Transverse colon (tissue), 4 donors: Measurements from ENCODE around the gene TTF2. TPM values are rescaled to one million over a fixed set of nuclear protein-coding genes. Genes with fewer than 3 reads are reported as not detected.

ENCODE experiments used
- DNase-seq: peaks from one replicate; pipeline ENCODE4 v3.0.0-alpha.2; 2019
- H3K27ac ChIP-seq, 4 donors: fragments of 200-600 bp; sonication (generic); 2 replicates each; pipeline ENCODE4 v1.5.1; 2016 to 2018; ENCODE audit warnings: inconsistent platforms in 4 of 4
- H3K27me3 ChIP-seq: fragments of 200-600 bp; sonication (generic); 2 replicates; pipeline ENCODE4 v1.5.1; 2017; ENCODE audit warnings: inconsistent platforms
- H3K36me3 ChIP-seq, 4 donors: fragments of 200-600 bp; sonication (generic); 2 replicates each; pipeline ENCODE4 v1.5.1; 2017 to 2019; ENCODE audit warnings: inconsistent platforms in 4 of 4
- H3K4me1 ChIP-seq, 4 donors: fragments of 200-600 bp; sonication (generic); 2 replicates each; pipeline ENCODE4 v1.5.1; 2017 to 2020; ENCODE audit warnings: inconsistent platforms in 4 of 4
- H3K4me3 ChIP-seq, 4 donors: fragments of 200-600 bp; sonication (generic); 1 replicate in 1 of 4; 2 replicates in 3 of 4; pipeline versions ENCODE4 v1.5.1 to v1.6.1; 2017 to 2019; ENCODE audit warnings: inconsistent platforms in 4 of 4
- H3K9me3 ChIP-seq, 2 donors: fragments of 200-600 bp; sonication (generic); 2 replicates each; pipeline ENCODE4 v1.5.1; 2017 to 2019; ENCODE audit warnings: inconsistent platforms in 2 of 2
- EP300 ChIP-seq: sonication (generic); formaldehyde crosslinking; IDR thresholded peaks from one replicate; pipeline ENCODE4 v1.6.1; 2017; ENCODE audit warnings: antibody characterized with exemption, low read depth
- POLR2A ChIP-seq: fragments of 450-650 bp; IDR thresholded peaks from one replicate; pipeline ENCODE4 v1.6.1; 2016; ENCODE audit warnings: antibody characterized with exemption, mild to moderate bottlenecking, moderate library complexity
- POLR2AphosphoS5 ChIP-seq, 3 donors: sonication (generic); formaldehyde crosslinking; IDR thresholded peaks; one replicate each; pipeline ENCODE4 v1.6.1; 2016; ENCODE audit warnings: antibody characterized with exemption in 3 of 3
- WGBS, 2 donors: methylation state at CpG; one replicate each; pipeline ENCODE4 v1.1.5; 2018; ENCODE audit warnings: low coverage in 1 of 2; 5-methylcytosine and 5-hydroxymethylcytosine counted together
- in situ Hi-C, 4 donors: fragments of 200-750 bp; cut with MboI; loops; one replicate each; pipeline versions ENCODE4 v1.15.0 to v1.15.1; 2017; ENCODE audit warnings: low sequenced_read_pairs in 3 of 4, low pct_ligation_motif_present in 1 of 4, low pct_unique_long_range_greater_than_20kb in 1 of 4
- intact Hi-C: fragments of 100-400 bp; cut with DNase I; formaldehyde crosslinking; loops from one replicate; pipeline ENCODE4 v1.15.1; 2023; ENCODE audit warnings: low total_unique reads
- total RNA-seq, 4 donors: library from RNA; depleted of rRNA; stranded (reverse); fragments of >200 nt; gene quantifications; one replicate each; pipeline ENCODE4 v1.1.0, GENCODE V29; 2016
- TF ChIP-seq, protein P1 (sequence below), 5 experiments: fragments of 200-600 bp in 3 of 5; fragments of 450-650 bp in 2 of 5; sonication (generic) in 3 of 5; IDR thresholded peaks; 1 replicate in 2 of 5; 2 replicates in 3 of 5; pipeline ENCODE4 v1.5.1; 2016 to 2017; ENCODE audit warnings: antibody characterized with exemption in 5 of 5, inconsistent platforms in 3 of 5, mild to moderate bottlenecking in 2 of 5, moderate library complexity in 1 of 5

The TTF2 gene
- total RNA-seq, 4 donors from 2014 or later = 9.6 to 25.9 (median 16.6) TPM

DNA sequence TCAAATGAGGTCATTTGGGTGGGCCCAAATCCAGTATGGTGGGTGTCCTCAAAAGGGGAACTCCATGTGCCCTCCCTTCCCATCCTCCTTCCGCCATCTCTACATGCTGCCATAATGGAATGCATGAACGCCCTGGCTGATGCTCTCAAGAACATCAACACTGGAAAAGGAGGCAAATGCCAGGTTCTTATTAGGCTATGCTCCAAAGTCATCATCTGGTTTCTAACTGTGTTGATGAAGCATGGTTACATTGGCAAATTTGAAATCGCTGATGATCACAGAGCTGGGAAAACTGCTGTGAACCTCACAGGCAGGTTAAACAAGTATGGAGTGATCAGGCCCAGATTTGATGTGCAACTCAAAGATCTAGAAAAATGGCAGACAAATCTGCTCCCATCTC is 78.0 kb downstream of the TTF2 start:
- no peak for DNase-seq
- Histone ChIP-seq H3K27ac (no peak overlapping the region), H3K4me1 (no peaks in the 10 kb centered on the region), H3K36me3 (no peaks in the 10 kb centered on the region), H3K27me3 (no peaks in the 10 kb centered on the region), H3K4me3 (no peak overlapping the region), H3K9me3 (no peaks in the 10 kb centered on the region)
- no peak for TF ChIP-seq POLR2AphosphoS5 (IDR thresholded peaks at IDR 0.05)
- no peak for TF ChIP-seq EP300
- TF ChIP-seq, protein P1, sequence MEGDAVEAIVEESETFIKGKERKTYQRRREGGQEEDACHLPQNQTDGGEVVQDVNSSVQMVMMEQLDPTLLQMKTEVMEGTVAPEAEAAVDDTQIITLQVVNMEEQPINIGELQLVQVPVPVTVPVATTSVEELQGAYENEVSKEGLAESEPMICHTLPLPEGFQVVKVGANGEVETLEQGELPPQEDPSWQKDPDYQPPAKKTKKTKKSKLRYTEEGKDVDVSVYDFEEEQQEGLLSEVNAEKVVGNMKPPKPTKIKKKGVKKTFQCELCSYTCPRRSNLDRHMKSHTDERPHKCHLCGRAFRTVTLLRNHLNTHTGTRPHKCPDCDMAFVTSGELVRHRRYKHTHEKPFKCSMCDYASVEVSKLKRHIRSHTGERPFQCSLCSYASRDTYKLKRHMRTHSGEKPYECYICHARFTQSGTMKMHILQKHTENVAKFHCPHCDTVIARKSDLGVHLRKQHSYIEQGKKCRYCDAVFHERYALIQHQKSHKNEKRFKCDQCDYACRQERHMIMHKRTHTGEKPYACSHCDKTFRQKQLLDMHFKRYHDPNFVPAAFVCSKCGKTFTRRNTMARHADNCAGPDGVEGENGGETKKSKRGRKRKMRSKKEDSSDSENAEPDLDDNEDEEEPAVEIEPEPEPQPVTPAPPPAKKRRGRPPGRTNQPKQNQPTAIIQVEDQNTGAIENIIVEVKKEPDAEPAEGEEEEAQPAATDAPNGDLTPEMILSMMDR (IDR thresholded peaks at IDR 0.05) = no peak
- TF ChIP-seq POLR2A = no peak
- in situ Hi-C loops = no loop called here
- WGBS, 2 donors = 86 to 100% methylated on average over 1 to 3 of the region's 3 CpGs
- intact Hi-C loops = no loop called here

GRCh38 chr1:117138561-117138960 is 78.4 kb downstream of the TTF2 start:
- WGBS, 2 donors = 90 to 100% methylated on average over 1 of the region's 1 CpG
- Histone ChIP-seq H3K9me3 (no peaks in the 10 kb centered on the region), H3K27me3 (no peaks in the 10 kb centered on the region), H3K4me3 (no peak overlapping the region), H3K4me1 (no peaks in the 10 kb centered on the region), H3K27ac (no peak overlapping the region), H3K36me3 (no peaks in the 10 kb centered on the region)
- intact Hi-C loops = no loop called here
- DNase-seq = no peak
- TF ChIP-seq EP300 (no peak), POLR2A (no peak), POLR2AphosphoS5 (IDR thresholded peaks at IDR 0.05) (no peak)
- TF ChIP-seq, protein P1 (IDR thresholded peaks at IDR 0.05) = no peak
- in situ Hi-C loops = no loop called here

GRCh38 chr1:117142200-117142599 is 82.1 kb downstream of the TTF2 start:
- TF ChIP-seq, protein P1 (IDR thresholded peaks at IDR 0.05) = no peak
- TF ChIP-seq POLR2A (no peak), POLR2AphosphoS5 (IDR thresholded peaks at IDR 0.05) (no peak), EP300 (no peak)
- intact Hi-C loops (no loop called here), in situ Hi-C loops (no loop called here)
- Histone ChIP-seq H3K4me3 (no peak overlapping the region), H3K27me3 (no peaks in the 10 kb centered on the region), H3K9me3 (no peaks in the 10 kb centered on the region), H3K4me1 (no peaks in the 10 kb centered on the region), H3K27ac (no peak overlapping the region), H3K36me3 (no peaks in the 10 kb centered on the region)
- DNase-seq = no peak
- 60 to 77% methylated on average over 2 of the region's 2 CpGs for WGBS, 2 donors

GRCh38 chr1:117143172-117143571 is 83.0 kb downstream of the TTF2 start:
- intact Hi-C loops = no loop called here
- no peak for TF ChIP-seq POLR2AphosphoS5 (IDR thresholded peaks at IDR 0.05)
- TF ChIP-seq EP300 = no peak
- H3K27me3 ChIP-seq = no peaks in the 10 kb centered on the region
- no peaks in the 10 kb centered on the region for H3K36me3 ChIP-seq
- no peak for DNase-seq
- H3K9me3 ChIP-seq = no peaks in the 10 kb centered on the region
- H3K4me1 ChIP-seq = no peaks in the 10 kb centered on the region
- H3K27ac ChIP-seq = no peak overlapping the region
- no peak overlapping the region for H3K4me3 ChIP-seq
- in situ Hi-C loops = no loop called here

GRCh38 chr1:117143871-117144270 is 83.7 kb downstream of the TTF2 start:
- TF ChIP-seq, protein P1 (IDR thresholded peaks at IDR 0.05) = no peak
- no peak for TF ChIP-seq EP300
- no peak for TF ChIP-seq POLR2AphosphoS5 (IDR thresholded peaks at IDR 0.05)
- no peak for TF ChIP-seq POLR2A
- no peaks in the 10 kb centered on the region for H3K9me3 ChIP-seq

More at GRCh38 chr1:117143871-117144270, 83.7 kb downstream of the TTF2 start:
- DNase-seq = no peak
- in situ Hi-C loops = no loop called here
- 94 to 100% methylated on average over 1 to 3 of the region's 3 CpGs for WGBS, 2 donors
- Histone ChIP-seq H3K36me3 (no peaks in the 10 kb centered on the region), H3K27me3 (no peaks in the 10 kb centered on the region), H3K4me3 (no peak overlapping the region), H3K4me1 (no peaks in the 10 kb centered on the region), H3K27ac (no peak overlapping the region)
- intact Hi-C loops = no loop called here
